ENCODE results near the gene GLG1.
"Not testable (repeated sequence)": the region's sequence is repeated elsewhere in the genome, so short reads cannot be mapped to it uniquely, and the experiment has no call there.

The GLG1 gene

DNA sequence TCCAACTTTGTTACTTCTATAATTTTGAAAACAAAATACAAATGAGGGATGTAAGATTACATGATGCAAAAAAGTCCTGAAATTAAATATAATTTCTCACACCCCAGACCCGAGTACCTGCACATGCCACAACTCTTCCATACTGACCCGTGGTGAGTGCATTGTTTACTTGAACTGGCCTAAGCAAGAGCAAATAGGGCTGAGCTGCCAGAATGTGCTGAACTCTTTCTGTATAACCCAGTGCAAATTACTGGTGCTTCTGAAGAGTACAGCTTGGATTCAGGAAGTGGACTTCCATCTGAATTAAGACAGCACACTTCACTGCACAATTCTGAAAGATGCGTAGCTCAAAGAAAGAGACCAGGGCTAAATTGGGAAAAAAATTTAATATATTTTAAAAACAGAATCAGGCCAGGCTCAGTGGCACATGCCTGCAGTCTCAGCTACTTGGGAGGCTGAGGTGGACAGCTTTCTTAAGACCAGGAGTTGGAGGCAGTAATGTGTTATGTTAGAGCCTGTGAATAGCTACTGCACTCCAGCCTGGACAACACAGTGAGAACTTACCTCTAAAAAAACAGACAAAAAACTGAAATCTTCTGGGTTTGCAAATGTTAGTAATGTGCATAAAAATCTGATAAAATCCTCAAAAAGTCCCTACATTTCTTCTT is 63.9 kb downstream of the GLG1 start:
- DNase-seq: not testable (repeated sequence)

DNA sequence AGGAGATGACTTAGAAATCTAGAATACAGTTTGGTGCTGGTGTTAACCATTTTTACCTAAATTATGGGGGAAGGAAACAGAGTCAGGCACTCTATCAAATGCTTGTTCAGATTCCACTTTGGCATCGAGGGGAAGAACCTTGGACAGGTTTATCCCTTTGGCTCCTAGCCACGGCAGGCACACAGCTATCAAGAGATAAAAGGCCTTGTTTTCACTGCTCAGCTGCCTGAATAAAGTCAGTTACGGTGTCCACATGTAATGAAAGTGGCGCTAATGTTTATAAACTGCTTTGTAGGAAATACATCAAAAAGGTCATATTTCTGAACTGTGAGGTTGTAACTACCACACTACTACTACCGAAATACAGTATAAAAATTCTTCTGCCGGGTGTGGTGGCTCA is 66.3 kb downstream of the GLG1 start:
- DNase-seq: not testable (repeated sequence)

- DNase-seq: not testable (repeated sequence)
These were observed 68.1 kb downstream of the GLG1 start for GRCh38 chr16:74538801-74539200.

DNA sequence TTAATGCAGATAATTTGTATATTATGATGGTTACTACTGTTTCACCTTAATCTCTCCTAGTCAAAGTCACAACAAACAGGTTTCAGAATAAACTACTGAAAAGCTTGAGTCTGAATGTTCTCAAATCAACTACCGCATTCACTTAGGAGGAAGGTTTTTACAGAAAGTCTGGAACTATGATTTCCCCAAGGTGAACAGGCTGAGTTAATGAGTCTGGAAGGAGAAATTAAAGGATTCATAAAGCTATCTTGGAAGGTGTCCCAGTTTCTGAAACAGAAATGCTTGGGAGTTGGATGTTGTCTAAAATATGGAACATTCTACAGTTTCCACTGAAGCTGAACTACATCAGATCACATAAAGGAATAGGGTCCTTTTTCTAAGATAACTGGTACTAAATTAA is 69.2 kb downstream of the GLG1 start:
- not testable (repeated sequence) for DNase-seq

- DNase-seq: not testable (repeated sequence)
These were observed 72.3 kb downstream of the GLG1 start for GRCh38 chr16:74534650-74535049.

GRCh38 chr16:74524926-74525325 is 82.0 kb downstream of the GLG1 start:
- no peak for DNase-seq

GRCh38 chr16:74524117-74524516 is 82.8 kb downstream of the GLG1 start:
- DNase-seq: no peak

- not testable (repeated sequence) for DNase-seq
These were observed 83.2 kb downstream of the GLG1 start for GRCh38 chr16:74523706-74524105.

- no peak for DNase-seq
These were observed 84.8 kb downstream of the GLG1 start for GRCh38 chr16:74522160-74522559.

DNA sequence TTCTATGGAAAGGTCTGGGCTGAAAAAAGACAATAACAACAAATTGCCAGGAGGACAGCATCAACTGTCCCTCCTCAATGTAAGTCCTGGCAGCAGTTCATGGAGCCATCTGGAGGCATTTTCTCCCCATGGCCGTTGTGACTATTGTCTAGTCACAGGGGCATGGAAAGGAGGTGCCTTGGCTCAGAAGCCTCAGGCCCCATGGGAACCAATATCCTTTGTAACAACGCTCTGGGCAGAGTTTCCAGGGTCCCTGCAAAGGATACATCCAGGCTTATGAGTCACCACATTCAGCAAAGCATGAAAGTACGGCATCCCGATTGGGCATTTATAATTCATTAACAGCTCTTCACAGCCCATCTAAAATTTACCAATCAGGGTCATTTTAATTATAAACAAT is 85.2 kb downstream of the GLG1 start:
- peak in 38 of 58 donors; percentile 2 to 76 (median 20) for DNase-seq

GRCh38 chr16:74518934-74519333 is 88.0 kb downstream of the GLG1 start:
- not testable (repeated sequence) for DNase-seq

- no peak for DNase-seq
These were observed 95.0 kb downstream of the GLG1 start for GRCh38 chr16:74511961-74512360.

DNA sequence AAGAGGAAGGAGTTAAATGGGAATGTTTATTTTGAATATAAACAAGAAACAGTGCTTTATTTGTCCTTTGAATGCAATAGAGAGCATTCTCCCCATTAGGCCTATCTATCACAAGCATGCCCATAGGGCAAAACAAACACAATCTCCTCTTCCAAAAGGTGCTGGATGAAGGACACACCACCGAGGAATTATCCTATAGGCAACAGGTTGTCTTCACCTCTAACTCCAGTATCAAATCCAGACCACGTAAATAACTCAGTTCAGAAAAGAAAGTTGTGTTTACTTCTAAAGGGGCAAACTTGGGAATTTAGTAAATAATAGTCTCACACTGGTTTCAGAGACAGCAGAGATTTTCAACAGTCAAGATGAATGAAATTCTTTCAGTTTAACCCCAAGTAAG is 101.9 kb downstream of the GLG1 start:
- DNase-seq: no peak

GRCh38 chr16:74503412-74503811 is 103.5 kb downstream of the GLG1 start:
- DNase-seq: no peak

GRCh38 chr16:74501484-74502478 is 105.1 kb downstream of the GLG1 start:
- DNase-seq: peak in 28 of 58 donors; percentile 3 to 71 (median 18)

DNA sequence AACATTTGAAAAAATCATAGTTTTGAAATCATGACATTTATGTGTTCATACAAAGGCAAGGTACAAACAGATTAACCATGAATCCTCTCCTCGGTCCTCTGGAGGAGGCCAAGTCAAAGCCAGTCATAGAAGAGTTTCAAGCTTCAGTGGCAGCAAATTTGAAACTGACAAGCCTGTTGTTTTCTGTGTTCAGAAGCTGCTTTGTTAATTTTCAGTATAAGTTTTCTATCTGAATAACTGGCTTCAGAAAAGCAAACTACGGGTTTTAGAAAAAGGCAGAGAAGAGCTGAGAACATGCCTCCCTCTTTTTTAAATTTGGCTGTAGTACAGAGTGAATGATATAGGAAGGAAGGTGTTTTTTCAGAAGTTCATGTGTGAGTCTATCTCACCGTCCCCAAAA is 106.0 kb downstream of the GLG1 start:
- peak in 2 of 58 donors; percentile 4 to 43 for DNase-seq

DNA sequence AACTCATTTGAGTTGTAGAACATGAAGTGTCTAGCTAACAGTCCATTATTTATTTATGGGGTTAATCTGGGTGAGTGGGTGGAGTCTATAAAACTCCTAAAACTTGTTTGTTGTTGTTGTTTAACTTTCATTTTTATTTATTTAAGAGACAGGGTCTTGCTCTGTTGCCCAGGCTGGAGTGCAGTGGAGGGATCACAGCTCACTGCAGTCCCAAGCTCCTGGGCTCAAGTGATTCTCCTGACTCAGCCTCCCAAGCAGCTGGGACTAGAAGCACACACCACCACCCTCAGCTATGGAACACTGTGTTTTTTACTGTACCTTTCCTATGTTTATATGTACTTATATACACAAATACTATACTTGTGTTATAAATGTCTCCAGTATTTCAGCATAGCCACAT is 107.8 kb downstream of the GLG1 start:
- no peak for DNase-seq

GRCh38 chr16:74497761-74498160 is 109.2 kb downstream of the GLG1 start:
- DNase-seq: no peak

DNA sequence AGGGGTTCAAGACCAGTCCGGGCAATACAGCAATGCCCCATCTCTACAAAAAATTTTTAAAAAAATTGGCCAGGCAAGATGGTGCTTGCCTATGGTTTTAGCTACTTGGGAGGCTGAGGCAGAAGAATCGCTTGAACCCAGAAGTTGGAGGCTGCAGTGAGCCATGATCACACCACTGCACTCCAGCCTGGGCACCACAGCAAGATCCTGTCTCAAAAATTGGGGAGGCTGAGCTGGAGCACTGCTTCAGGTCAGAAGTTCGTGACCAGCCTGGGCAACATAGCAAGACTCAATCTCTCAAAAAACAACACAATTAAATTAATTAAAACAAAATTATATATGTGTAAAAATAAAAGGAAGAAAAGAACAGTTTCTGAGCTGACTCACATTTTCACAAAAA is 110.9 kb downstream of the GLG1 start:
- DNase-seq: no peak

DNA sequence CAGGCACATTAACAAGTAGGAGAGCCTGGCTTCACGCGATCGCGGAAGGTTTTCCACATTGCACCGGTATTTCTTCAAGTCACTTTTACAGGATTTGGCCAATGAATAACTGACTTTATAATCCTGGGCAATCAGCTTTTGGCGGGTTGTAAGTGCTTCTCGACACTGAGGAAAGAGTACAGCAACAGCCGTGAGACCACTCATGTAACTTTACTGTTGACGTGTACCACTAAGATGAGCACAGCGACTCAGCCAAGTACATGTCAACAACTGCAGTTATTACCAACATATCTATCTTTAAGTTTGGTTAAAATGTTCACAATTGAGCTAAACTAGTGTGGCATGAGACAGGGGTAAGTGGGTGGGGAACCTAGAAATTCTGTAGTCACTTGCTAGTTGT is 113.9 kb downstream of the GLG1 start:
- DNase-seq: no peak

- no peak for DNase-seq
These were observed 119.0 kb downstream of the GLG1 start for GRCh38 chr16:74487634-74488495.

Measured in anterior cingulate cortex (tissue), 58 donors.